ENCODE results near the gene OLFML2A.

GRCh38 chr9:124858330-124859046, 81.6 kb downstream of the OLFML2A start:
- no peak for TF ChIP-seq CTCF (IDR thresholded peaks at IDR 0.05)
- no peak for TF ChIP-seq POLR2A (IDR thresholded peaks at IDR 0.05)
- TF ChIP-seq EP300 (IDR thresholded peaks at IDR 0.05), result no peak
